Measurements from ENCODE around the gene LYZL2. TPM values are rescaled to one million over a fixed set of nuclear protein-coding genes. Genes with fewer than 3 reads are reported as not detected.

LYZL2 gene
- not detected for total RNA-seq

GRCh38 chr10:30629653-30630052 lies at the start of gene LYZL2:
LYZL2 (minus strand) TSS chr10:30629753; CDS start chr10:30626915, 2,838 bp downstream.

Other genes starting within 250 kb of the LYZL2 start
- gene MAP3K8, start 195.6 kb downstream of the LYZL2 start, total RNA-seq: 12.0 TPM

All from camera-type eye (tissue), 1 donor.